SH-SY5Y (cell line): Measurements from ENCODE around the gene DUOXA1.

ENCODE experiments used
- GATA2 ChIP-seq: IDR thresholded peaks from 2 replicates; pipeline ENCODE4 v1.6.1; 2011; ENCODE audit warnings: mild to moderate bottlenecking, low read depth, low read length
- GATA3 ChIP-seq: IDR thresholded peaks from 2 replicates; pipeline ENCODE4 v1.6.1; 2011; ENCODE audit warnings: low read depth, mild to moderate bottlenecking, low read length, moderate library complexity

DUOXA1 gene

GRCh38 chr15:45129651-45130129 lies at the start of gene DUOXA1, which contains the start of gene DUOX1:
Gene DUOXA1 (minus strand): TSS chr15:45129879. CDS start chr15:45123014, 6,865 bp downstream.
Gene DUOX1 (plus strand): TSS chr15:45129994. CDS start chr15:45131967, 1,973 bp downstream.
- no peak for TF ChIP-seq GATA2

DNA sequence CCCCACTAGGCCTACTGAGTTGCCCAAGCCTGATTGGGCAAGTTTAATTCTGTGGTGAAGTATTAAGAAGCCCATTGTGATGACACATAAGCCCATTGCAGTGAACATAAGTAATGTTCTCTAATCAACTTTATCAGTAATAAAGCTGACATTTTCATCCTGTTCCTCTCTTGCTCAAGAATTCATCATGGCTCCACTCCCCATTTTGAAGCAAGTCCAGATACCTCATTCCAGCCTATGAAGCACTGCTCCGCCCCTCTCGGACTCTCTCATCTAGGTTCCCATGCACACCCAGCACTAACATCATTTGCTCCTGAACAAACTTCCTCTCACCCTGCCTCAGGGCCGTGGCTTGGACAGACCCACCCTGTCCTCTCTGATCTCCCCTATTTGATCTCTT lies 47.6 kb upstream of the DUOXA1 start:
- TF ChIP-seq GATA3 (no peak), GATA2 (no peak)

GRCh38 chr15:45174577-45174976 lies 44.9 kb upstream of the DUOXA1 start:
- TF ChIP-seq GATA2 (no peak), GATA3 (no peak)

GRCh38 chr15:45174069-45174468 lies 44.4 kb upstream of the DUOXA1 start:
- TF ChIP-seq GATA3 (no peak), GATA2 (no peak)

DNA sequence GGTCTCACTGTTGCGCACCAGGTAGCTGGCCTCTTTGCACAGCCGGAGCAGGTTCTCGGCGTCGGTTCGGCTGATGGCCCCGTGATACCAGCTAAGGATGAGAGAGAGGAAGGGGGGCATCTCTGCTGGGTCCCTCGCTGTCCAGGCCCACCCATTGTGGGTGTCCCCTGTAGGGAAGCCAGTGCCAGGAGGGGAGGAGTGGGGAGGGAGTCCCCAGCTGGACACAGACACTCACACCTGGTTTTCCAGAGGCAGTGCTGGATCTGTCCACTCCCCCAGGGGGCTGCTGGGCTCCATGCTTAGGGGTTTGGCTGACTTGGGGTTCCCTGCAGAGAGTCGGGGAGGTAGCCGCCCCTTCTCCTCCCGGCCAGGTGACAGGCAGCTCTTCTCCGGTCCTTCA lies 42.2 kb upstream of the DUOXA1 start:
- no peak for TF ChIP-seq GATA2
- no peak for TF ChIP-seq GATA3

DNA sequence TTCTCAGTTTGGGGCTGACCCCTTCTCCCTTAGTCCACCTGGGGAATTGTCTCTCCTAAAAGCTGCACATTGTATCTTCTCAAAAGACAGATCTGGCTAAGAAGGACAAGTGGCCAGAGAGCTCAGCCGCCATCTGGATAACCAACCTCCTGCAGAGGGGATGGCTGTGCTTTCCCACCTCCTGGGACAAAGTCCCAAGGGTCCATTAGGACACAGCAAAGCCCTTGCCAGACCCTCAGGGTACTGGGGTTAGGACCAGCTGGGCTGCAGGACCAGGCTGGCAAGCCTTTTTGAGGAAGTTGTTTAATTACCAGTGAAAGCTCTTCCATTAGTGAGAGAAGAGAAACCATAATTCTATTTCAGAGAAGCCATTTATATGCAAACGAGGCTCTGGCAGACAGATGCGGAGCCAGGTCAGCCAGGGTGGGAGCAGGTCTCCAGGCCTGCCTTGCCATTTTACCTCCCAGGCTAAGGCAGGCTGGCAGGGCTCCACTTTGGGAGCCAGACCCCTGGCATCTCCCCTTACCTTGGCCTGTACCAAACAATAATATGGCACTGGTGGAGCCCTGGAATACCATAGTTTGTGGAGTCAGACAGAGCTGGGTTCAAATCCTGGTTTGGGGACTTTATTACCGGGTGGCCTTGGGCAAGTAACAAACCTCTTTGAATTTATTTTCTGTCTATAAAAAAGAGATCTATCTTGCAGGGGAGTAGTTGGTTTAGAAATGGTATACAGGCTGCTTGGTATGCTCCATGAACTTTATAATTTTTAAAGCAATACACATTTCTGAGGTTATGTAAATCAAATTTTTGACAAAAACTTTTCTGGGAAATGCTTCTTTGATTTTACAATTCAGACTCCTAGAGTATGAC lies 40.2 kb upstream of the DUOXA1 start:
- no peak for TF ChIP-seq GATA3

DNA sequence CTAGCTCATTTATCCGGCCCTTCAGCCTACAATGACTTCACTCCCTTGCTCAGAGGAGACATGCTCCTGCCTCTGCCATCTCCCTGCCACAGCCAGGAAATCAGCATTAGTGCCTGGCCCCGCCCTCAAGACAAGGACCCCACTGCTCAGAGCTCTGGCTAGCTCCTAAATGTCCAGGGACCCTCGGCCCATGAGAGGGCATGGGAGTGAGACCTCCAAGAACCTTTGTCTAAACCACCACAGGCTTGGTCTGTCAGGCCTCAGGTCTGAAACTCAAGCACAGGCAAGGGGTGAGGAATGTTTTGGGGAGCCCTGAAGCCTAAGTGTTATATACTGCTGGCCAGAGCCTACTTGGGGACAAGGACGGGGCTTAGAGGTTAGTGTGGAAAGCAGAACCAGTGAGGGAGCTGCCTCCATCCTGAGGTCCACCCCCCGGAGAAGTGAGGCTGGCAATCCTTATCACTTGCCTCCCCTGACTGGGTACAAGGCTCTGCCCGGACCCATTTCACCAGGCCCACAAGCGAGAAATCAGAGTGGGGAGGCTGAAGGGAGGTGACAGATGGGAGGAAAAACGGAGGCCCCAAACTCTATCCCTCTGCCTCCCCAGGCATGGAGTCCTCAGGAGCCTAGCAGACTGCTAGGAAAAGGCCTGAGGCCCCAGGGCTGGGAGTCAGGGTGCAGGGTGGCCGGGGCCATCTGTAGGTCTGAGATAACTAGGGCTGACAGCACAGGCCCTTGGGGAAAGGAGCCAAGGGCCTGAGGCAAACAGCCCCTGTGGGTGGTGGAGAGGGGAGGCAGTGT lies 39.3 kb upstream of the DUOXA1 start:
- no peak for TF ChIP-seq GATA3

- TF ChIP-seq GATA3 (no peak), GATA2 (no peak)
These were observed 38.6 kb upstream of the DUOXA1 start for GRCh38 chr15:45168286-45168685.

DNA sequence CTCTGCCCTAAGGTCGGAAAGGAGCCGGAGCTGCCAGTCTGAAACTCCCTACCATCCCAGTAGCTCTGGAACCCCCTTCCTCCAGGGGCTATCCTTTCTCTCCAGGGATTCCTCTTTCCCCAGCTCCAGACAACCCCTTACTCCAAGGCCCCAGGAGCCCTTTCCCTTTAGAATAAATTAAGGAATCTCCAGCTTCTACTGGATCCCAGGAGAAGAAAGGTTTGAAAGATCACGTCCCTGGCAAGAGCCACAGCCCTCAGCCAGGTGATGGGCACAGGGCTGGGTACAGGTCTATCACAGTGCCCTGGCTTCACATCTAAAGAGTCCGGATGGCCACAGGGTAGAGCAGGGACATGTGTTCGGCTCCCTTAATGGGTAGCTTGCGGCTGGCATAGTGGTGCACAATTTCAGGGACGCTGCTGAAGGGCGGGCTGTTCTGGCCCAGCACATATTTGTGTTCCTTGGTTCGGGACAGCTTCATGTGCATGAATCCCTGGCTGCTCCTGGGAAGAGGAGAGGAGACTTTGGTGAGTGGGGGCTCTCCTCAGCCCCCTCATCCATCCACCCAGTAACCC lies 38.0 kb upstream of the DUOXA1 start:
- TF ChIP-seq GATA3 (no peak), GATA2 (no peak)

DNA sequence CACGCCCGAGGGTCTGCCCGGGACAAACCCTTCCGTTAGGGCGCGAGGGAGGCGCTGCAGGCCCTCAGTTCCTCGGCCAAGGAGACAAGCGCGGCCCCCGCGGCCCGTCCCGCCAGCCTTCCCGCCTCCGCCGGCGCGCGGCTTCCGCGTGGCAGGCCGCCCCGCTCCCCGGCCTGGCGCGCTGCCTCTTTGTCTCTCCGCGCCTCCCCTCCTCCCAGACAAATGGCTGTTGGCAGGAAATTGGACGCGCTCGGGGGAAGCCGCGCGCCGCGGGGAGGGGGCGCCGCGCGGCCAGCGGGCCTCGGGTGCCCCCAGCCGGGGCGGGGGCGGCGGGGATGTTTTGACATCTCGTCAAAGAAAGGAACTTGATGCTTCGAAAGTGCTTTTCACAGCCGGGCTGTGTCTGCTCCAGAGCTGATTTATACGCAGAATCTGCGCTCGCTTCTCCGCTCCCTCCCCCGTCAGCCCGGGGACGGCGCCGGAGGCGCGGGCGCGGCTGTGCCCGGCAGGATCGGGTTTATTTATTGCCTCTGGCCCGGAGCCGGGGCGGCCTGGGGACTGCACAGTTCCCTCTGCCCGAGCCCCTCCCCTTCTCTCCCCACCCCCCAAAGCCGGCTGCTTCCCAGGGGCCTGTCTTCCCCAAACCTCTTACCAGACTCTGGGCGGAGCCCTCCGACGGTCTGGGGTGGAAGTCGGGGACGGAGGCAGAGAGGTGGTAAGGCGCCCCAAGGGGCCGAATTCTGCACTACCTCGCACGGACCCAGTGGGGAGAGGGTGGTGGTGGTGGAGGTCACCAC lies 37.4 kb upstream of the DUOXA1 start:
- TF ChIP-seq GATA3 (no peak), GATA2 (no peak)

GRCh38 chr15:45165536-45165935 lies 35.9 kb upstream of the DUOXA1 start:
- TF ChIP-seq GATA3: no peak
- no peak for TF ChIP-seq GATA2

- TF ChIP-seq GATA3 (no peak), GATA2 (no peak)
These were observed 35.2 kb upstream of the DUOXA1 start for GRCh38 chr15:45164914-45165313.

- TF ChIP-seq GATA2 (no peak), GATA3 (no peak)
These were observed 33.8 kb upstream of the DUOXA1 start for GRCh38 chr15:45163508-45163856.
